Thyroid gland (tissue), 4 donors: ENCODE results near the gene PRSS27.

Experiments used
- CTCF ChIP-seq, 6 experiments: fragments of 200-600 bp in 3 of 6; fragments of 450-650 bp in 3 of 6; sonication (generic) in 3 of 6; IDR thresholded peaks; one replicate each; pipeline ENCODE4 v1.5.1; 2016 to 2019; ENCODE audit warnings: antibody characterized with exemption in 6 of 6, mild to moderate bottlenecking in 2 of 6, inconsistent platforms in 1 of 6, moderate library complexity in 1 of 6
- POLR2A ChIP-seq, 2 donors: fragments of 450-650 bp; IDR thresholded peaks; one replicate each; pipeline ENCODE4 v1.6.1; 2017; ENCODE audit warnings: antibody characterized with exemption in 2 of 2, mild to moderate bottlenecking in 2 of 2, moderate library complexity in 1 of 2

GRCh38 chr16:2699791-2700600 lies 20.0 kb downstream of the PRSS27 start:
- TF ChIP-seq CTCF (IDR thresholded peaks at IDR 0.05) (no peak), POLR2A (IDR thresholded peaks at IDR 0.05) (no peak)
